ENCODE data around the gene GALNT2. TPM values are rescaled to one million over a fixed set of nuclear protein-coding genes. Genes with fewer than 3 reads are reported as not detected.

GALNT2 gene
- total RNA-seq, 1 experiment from 2014 or later, result 62.2 TPM

GRCh38 chr1:230065161-230065560 lies 1.9 kb upstream of the GALNT2 start:
- Histone ChIP-seq H3K4me3 (ENCODE audit: low read depth, low read length) (no peak overlapping the region), H3K4me1 (peaks cover 6% of the 10 kb centered on the region; the same call in 1 of the 2 replicates), H3K27me3 (replicated peaks; ENCODE audit: control insufficient read depth, insufficient read depth, low read length) (no peaks in the 10 kb centered on the region), H3K9me3 (peaks cover 3% of the 10 kb centered on the region), H3K36me3 (ENCODE audit: control insufficient read depth, insufficient read depth, low read length) (no peaks in the 10 kb centered on the region)
- Mint-ChIP-seq H3K4me3 (ENCODE audit: unreplicated experiment) (no peak overlapping the region), H3K27me3 (ENCODE audit: insufficient read depth, unreplicated experiment) (peaks cover 10% of the 10 kb centered on the region), H3K4me1 (ENCODE audit: low read depth, unreplicated experiment) (peaks cover 17% of the 10 kb centered on the region), H3K27ac (ENCODE audit: unreplicated experiment) (no peak overlapping the region), H3K9me3 (ENCODE audit: unreplicated experiment) (peaks cover 33% of the 10 kb centered on the region), H3K36me3 (ENCODE audit: insufficient read depth, unreplicated experiment) (no peaks in the 10 kb centered on the region)
- ChIA-PET CTCF (no interaction called here), POLR2A (no interaction called here)
- intact Hi-C loops (cut with micrococcal nuclease; ENCODE audit: unreplicated experiment), result loop anchor here (5.0 kb wide), 3 partner anchors 77 to 152 kb away; no protein-coding TSS in a partner anchor
- TF ChIP-seq CTCF (IDR thresholded peaks at IDR 0.05; ENCODE audit: insufficient read depth in 1 of 2, low read depth in 1 of 2, low read length in 1 of 2, severe bottlenecking in 1 of 2, unreplicated experiment in 1 of 2), result no peak
- BruUV-seq (replicated peaks), result no TSS peak
- DNase-seq, result no peak

- CTCF ChIA-PET, result no interaction called here
- POLR2A ChIA-PET, result no interaction called here
- Histone ChIP-seq H3K36me3 (ENCODE audit: control insufficient read depth, insufficient read depth, low read length) (no peaks in the 10 kb centered on the region), H3K4me1 (peaks cover 6% of the 10 kb centered on the region; the same call in 1 of the 2 replicates), H3K27me3 (replicated peaks; ENCODE audit: control insufficient read depth, insufficient read depth, low read length) (no peaks in the 10 kb centered on the region), H3K9me3 (peaks cover 3% of the 10 kb centered on the region), H3K4me3 (ENCODE audit: low read depth, low read length) (no peak overlapping the region)
- intact Hi-C loops (cut with micrococcal nuclease; ENCODE audit: unreplicated experiment), result loop anchor here (5.0 kb wide), 3 partner anchors 77 to 152 kb away; no protein-coding TSS in a partner anchor
- no TSS peak for BruUV-seq (replicated peaks)
- Mint-ChIP-seq H3K9me3 (ENCODE audit: unreplicated experiment) (peaks cover 31% of the 10 kb centered on the region), H3K27ac (ENCODE audit: unreplicated experiment) (no peak overlapping the region), H3K36me3 (ENCODE audit: insufficient read depth, unreplicated experiment) (no peaks in the 10 kb centered on the region), H3K4me1 (ENCODE audit: low read depth, unreplicated experiment) (peaks cover 17% of the 10 kb centered on the region), H3K4me3 (ENCODE audit: unreplicated experiment) (no peak overlapping the region), H3K27me3 (ENCODE audit: insufficient read depth, unreplicated experiment) (peaks cover 10% of the 10 kb centered on the region)
- no peak for TF ChIP-seq CTCF (IDR thresholded peaks at IDR 0.05; ENCODE audit: insufficient read depth in 1 of 2, low read depth in 1 of 2, low read length in 1 of 2, severe bottlenecking in 1 of 2, unreplicated experiment in 1 of 2)
- no peak for DNase-seq
Observed at GRCh38 chr1:230065571-230065970, 1.5 kb upstream of the GALNT2 start.

- H3K36me3 ChIP-seq (ENCODE audit: control insufficient read depth, insufficient read depth, low read length), result no peaks in the 10 kb centered on the region
- peaks cover 26% of the 10 kb centered on the region for H3K9me3 Mint-ChIP-seq (ENCODE audit: unreplicated experiment)
- BruUV-seq (replicated peaks), result no TSS peak
- peak overlapping the region; percentile 93 for H3K4me3 Mint-ChIP-seq (ENCODE audit: unreplicated experiment)
- ChIA-PET POLR2A (no interaction called here), CTCF (no interaction called here)
- no peak for DNase-seq
- H3K27me3 ChIP-seq (replicated peaks; ENCODE audit: control insufficient read depth, insufficient read depth, low read length), result no peaks in the 10 kb centered on the region
- no peak overlapping the region for H3K27ac Mint-ChIP-seq (ENCODE audit: unreplicated experiment)
- no peaks in the 10 kb centered on the region for H3K36me3 Mint-ChIP-seq (ENCODE audit: insufficient read depth, unreplicated experiment)
- peaks cover 3% of the 10 kb centered on the region for H3K9me3 ChIP-seq
- peak overlapping the region; percentile 43 for H3K4me3 ChIP-seq (ENCODE audit: low read depth, low read length)
- peaks cover 6% of the 10 kb centered on the region; the same call in 1 of the 2 replicates for H3K4me1 ChIP-seq
- H3K27me3 Mint-ChIP-seq (ENCODE audit: insufficient read depth, unreplicated experiment), result peaks cover 5% of the 10 kb centered on the region
- H3K4me1 Mint-ChIP-seq (ENCODE audit: low read depth, unreplicated experiment), result peaks cover 17% of the 10 kb centered on the region
- intact Hi-C loops (cut with micrococcal nuclease; ENCODE audit: unreplicated experiment), result loop anchor here (2.0 to 5.0 kb wide), 4 partner anchors 76 to 203 kb away; no protein-coding TSS in a partner anchor
- no peak for TF ChIP-seq CTCF (IDR thresholded peaks at IDR 0.05; ENCODE audit: insufficient read depth in 1 of 2, low read depth in 1 of 2, low read length in 1 of 2, severe bottlenecking in 1 of 2, unreplicated experiment in 1 of 2)
Observed at GRCh38 chr1:230066031-230066430, 1.0 kb upstream of the GALNT2 start.
